ENCODE measurements around the gene STX19.

DNA sequence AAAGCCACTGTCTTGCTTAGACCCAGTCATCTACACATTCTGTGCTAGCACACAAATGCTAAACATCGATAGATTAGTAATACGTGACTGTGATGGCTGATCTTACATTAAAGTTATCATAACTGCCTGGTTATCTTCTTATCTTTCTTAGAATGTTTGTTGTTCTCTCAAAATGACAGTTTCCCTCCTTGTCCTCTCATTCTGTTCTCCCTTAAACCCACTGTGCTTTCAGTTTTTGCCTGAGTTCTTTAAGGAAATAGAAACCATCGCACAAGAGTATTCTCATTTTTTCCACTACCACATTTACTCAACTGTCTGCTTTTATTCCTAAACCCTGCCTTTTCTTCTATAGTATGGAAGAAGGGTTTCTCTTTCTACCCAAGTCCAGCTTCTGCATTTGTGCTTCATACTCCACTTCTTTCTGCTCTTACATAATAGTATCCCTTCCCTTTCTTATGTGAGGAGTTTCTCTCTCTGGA is 17.1 kb downstream of the STX19 start:
- TF ChIP-seq EP300 (IDR thresholded peaks at IDR 0.05) = no peak
- TF ChIP-seq, protein P1, sequence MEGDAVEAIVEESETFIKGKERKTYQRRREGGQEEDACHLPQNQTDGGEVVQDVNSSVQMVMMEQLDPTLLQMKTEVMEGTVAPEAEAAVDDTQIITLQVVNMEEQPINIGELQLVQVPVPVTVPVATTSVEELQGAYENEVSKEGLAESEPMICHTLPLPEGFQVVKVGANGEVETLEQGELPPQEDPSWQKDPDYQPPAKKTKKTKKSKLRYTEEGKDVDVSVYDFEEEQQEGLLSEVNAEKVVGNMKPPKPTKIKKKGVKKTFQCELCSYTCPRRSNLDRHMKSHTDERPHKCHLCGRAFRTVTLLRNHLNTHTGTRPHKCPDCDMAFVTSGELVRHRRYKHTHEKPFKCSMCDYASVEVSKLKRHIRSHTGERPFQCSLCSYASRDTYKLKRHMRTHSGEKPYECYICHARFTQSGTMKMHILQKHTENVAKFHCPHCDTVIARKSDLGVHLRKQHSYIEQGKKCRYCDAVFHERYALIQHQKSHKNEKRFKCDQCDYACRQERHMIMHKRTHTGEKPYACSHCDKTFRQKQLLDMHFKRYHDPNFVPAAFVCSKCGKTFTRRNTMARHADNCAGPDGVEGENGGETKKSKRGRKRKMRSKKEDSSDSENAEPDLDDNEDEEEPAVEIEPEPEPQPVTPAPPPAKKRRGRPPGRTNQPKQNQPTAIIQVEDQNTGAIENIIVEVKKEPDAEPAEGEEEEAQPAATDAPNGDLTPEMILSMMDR (IDR thresholded peaks at IDR 0.05) = no peak
